GM19043 (cell line): ENCODE data around the gene PRKD1.
"Not testable (repeated sequence)": the region's sequence is repeated elsewhere in the genome, so short reads cannot be mapped to it uniquely, and the experiment has no call there.

Experiments used
- ATAC-seq: cut with Tn5 transposase; IDR thresholded peaks from one replicate; pipeline ENCODE4 v1.9.1; 2021; ENCODE audit warnings: low read depth; ENCODE audit not compliant: unreplicated experiment

PRKD1 gene

DNA sequence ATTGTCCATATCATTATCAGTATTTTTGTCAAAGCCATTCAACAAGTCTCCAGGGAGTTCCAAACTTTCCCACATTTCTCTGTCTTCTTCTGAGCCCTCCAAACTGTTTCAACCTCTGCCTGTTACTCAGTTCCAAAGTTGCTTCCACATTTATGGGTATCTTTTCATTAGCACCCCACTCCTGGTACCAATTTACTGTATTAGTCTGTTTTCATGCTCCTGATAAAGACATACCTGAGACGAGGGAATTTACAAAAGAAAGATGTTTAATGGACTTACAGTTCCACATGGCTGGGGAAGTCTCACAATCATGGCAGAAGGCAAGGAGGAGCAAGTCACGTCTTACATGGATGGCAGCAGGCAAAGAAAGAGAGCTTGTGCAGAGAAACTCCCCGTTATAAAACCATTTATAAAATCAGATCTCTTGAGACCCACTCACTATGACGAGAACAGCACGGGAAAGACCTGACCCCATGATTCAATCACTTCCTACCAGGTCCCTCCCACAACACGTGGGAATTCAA lies 87.2 kb downstream of the PRKD1 start:
- not testable (repeated sequence) for ATAC-seq

- not testable (repeated sequence) for ATAC-seq
These were observed 88.0 kb downstream of the PRKD1 start for GRCh38 chr14:29839691-29840090.

GRCh38 chr14:29838752-29839151 lies 88.9 kb downstream of the PRKD1 start:
- ATAC-seq: no peak

GRCh38 chr14:29836395-29836794 lies 91.3 kb downstream of the PRKD1 start:
- no peak for ATAC-seq

GRCh38 chr14:29832042-29832441 lies 95.6 kb downstream of the PRKD1 start:
- ATAC-seq: no peak

GRCh38 chr14:29829851-29830250 lies 97.8 kb downstream of the PRKD1 start:
- ATAC-seq: no peak

DNA sequence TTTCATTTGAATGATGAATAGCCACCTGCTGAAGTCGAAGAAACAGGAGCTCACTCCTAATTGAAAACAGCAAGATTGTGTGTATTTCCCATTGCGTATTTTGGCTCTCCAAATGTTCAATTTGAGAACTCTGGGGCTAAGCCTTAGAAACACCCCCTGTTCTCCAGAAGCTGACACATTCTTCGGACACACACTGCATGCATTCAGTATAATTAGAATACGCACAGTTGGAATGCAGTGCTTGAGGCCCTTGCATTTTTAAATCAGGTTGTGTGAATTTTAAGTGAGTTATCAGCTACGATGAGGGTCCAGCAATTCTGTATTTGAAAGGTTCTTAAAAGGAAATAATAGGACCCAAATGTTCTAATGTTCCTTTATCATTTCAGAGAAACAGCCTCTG lies 103.8 kb downstream of the PRKD1 start:
- no peak for ATAC-seq

- ATAC-seq: no peak
These were observed 105.3 kb downstream of the PRKD1 start for GRCh38 chr14:29822430-29822709.

DNA sequence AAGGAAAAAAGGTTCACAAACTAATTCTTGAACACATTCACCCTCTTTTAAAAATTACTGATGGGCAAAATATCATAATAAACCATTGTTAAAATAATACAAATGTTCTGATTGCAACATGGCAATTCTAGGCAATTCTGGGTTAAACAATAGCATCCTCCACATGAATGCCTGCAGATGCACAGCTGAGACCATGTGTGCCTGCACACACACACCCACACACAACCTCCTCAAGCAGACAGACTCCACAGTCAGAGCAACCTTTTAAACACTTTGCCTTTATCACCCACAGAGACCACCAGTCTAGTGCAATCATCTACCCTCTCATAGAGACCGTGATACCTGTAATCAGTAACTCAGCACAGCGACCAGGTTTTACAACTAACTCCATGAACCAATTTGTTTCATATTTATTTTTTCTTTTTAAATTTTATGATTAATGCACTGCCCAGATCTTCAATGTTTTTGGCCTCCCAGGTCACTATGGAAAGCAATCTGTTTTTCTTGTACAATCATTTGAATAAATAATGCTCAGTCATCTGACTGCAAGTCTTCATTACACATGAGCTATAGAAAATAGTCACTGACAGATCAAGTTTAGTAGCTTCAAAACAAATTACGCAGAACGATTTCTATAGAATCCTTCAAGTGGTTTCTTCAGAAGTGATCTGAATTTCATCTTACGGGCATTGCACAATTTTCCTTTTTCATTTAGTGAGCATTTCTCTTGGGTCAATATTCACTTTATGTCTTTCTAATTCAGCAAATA lies 105.8 kb downstream of the PRKD1 start:
- no peak for ATAC-seq

GRCh38 chr14:29821242-29821641 lies 106.4 kb downstream of the PRKD1 start:
- ATAC-seq: no peak

DNA sequence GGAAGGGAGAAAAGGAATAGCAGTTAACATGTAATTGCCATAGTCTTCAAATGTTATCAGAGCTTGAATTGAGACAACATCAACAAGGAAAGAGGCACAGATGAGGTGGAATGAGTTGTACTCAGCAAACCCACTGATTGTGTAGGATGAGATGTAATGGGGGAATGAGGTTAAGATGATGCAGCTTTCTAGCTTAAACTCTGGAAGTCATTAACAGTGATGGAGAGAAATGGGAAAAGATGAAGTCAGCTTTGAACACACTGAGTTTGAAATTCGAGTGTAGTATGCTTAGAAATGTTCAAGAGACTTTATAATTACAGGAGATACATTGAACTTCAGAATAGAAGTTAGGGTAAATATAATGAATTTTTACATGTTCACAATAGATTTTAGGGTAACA lies 106.9 kb downstream of the PRKD1 start:
- ATAC-seq: no peak

DNA sequence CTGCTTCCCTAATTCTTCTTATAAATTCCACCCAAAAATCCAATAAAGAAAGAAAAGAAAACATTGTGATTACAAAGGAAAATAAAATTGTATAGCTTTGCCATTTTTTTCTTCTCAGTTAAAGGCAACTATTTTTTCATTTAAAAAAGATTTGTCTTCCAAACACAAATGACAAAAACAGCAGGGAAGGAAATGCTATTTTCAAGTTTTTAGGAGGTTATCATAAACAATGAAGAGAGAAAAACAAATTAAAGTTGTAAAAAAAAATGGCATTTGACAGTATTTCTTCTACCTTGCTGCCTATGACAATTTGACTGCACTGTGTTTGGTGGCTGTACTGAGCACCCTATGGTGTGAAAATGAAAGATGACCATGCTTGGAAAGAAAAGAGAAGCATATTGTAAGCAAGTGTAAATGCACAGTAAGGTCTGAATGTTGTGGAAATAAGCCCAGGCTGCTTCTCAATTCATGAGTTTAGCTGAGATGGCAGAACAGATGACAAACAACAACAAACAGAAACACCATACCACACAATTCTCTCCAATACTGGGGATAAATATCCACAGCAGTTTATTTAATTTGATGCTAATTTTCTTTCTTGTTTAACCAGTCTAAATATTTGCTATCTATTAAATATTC lies 109.8 kb downstream of the PRKD1 start:
- no peak for ATAC-seq

- no peak for ATAC-seq
These were observed 112.5 kb downstream of the PRKD1 start for GRCh38 chr14:29815016-29815674.

DNA sequence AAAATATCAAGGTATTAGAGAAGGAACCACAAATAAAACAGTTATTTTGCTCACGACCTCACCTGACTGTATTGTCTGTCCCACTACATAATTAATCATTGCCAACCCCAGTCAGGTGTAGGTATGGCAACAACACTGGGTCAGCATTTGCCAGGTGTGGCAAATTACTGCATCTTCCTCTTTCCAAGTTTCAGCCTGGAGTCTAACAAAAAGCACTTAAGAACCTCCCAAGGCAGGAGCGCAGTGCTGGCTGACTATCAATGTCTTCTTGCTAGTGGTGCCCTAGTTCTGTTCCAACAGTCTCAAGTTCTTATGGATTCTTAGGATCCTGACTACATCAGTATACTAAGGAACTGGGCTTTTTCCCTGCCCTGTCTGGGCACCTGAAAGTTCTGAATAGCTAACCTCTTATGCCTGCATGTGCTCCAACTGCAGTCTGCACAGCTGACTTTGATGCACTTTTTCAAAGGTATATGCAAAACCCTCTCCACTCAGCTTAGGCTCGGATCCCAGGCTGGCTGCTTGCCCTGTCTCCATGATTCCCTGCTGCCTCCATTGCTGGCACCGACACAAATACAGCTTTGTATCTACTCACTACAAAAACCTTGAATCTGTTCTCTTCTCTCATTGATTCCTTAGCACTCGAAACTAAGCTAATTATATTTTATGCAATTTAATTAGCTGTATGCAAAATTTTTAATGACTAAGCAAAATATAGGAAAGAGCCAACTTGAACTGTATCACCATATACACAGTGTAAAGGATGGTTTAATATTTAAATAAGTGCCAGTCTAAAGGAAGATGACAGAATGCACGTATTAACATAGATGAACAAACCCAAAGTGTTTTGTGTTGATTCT lies 113.3 kb downstream of the PRKD1 start:
- ATAC-seq: no peak

DNA sequence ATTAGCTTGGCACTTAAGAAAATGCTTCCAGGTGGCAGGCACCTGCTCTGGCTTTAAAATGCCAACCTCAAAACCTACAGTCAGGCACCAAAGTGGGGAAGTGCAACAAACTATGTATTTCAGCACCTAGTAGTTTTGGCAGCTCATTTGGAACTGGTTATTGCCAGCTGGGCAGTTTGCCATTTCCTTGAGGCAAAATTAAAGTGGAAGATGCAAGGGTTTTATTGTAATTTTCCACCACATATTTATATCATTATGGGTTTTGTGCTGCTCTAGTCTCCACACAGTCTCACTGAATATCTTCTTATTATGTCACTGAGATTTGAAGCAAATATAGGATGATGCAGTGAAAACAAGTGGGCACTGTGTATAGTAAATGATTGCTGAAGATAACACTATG lies 117.0 kb downstream of the PRKD1 start:
- ATAC-seq: no peak

GRCh38 chr14:29810064-29810463 lies 117.6 kb downstream of the PRKD1 start:
- no peak for ATAC-seq

DNA sequence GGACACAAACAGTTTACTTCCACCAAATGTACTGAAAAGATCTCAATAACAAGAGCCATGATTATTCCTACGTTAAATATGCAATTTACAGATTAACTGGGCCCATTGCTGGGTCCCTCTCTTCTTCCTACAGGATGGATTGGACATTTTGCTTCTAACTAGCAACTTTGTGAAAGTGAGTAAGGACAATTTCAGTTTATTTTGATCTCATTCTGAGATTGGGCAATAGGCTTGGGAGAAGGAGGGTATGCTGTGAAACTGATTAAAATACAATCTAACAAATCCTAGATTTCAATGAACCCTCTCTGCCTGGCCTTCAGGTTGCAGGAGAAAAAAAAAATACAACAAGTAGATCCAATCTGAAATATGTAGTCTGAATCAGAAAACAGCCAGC lies 121.5 kb downstream of the PRKD1 start:
- no peak for ATAC-seq

DNA sequence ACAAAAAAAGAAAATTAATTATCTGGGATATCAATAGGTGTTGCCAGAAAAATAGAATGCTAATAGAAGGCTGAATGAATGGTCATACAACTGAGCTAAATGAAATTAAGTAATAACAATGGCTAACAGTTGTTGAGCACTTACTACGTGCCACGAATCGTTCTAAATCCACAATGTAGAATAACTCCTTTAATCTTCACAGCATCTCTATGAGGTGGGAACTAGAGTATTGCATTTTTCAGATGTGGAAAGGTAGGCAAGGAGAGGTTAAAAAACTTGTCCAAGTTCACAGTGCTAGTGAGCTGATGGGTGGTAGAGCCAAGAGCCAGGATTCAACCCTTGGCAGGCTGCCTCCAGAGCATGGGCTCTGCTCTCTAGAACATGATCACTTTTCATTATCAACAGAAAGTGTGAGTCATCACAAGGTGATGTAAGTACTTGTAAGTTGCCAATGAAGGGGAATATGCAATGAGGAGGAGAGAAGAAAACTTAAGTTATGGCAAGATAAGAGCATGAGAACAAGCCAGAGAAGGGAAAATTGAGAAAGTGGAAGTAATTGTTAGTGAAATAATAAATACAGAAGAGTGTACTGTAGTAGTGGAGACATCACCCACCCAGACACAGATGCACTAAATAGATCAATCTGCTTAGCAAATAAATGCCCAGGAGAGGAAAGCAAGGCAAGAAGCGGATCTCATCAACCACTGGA lies 122.1 kb downstream of the PRKD1 start:
- no peak for ATAC-seq

- ATAC-seq: no peak
These were observed 123.0 kb downstream of the PRKD1 start for GRCh38 chr14:29804481-29805266.
